GM21528 (cell line): ENCODE measurements around the gene NTNG1.

Experiments used
- ATAC-seq: cut with Tn5 transposase; IDR thresholded peaks from one replicate; pipeline ENCODE4 v1.9.1; 2021; ENCODE audit warnings: mild to moderate bottlenecking, moderate library complexity; ENCODE audit not compliant: unreplicated experiment, low FRiP score

NTNG1 gene

DNA sequence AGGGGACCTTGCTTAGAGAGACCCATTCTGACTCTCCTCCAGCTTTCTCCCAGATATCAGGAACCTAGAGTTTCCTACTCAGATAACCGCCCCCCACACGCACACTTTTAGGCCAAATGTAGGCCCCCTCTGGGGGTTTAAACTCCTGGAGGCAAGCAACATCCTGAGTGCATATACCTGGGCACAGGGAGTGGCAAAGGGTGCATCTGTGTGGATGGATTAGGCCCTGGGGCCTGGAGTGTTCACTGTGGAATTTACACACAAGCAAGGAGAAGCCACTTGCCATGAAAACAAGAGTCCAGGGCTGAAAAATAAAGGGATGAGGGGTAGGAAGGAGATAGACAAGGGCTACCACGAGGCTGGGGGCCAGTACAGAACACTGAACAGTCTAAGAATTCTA is 343.1 kb downstream of the NTNG1 start:
- ATAC-seq, result no peak

DNA sequence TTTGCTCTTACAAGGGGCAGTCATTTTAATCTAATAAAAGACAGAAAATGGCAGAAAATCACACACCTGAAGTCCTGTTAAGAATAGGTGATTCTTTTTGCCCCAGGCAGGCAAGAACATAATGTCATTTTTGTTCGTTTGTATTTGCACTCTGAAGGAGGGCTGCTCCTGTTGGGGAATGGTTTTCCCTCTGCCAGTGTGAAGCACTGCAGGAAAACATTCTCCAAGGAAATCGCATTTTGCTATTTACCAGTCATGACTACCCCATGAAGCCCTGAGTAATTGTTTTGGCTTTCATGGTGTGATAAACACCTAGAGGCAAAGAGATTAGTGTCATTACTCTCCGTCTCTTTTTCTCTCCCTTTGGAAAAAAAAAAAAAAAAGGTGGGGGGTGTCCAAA is 345.5 kb downstream of the NTNG1 start:
- no peak for ATAC-seq

DNA sequence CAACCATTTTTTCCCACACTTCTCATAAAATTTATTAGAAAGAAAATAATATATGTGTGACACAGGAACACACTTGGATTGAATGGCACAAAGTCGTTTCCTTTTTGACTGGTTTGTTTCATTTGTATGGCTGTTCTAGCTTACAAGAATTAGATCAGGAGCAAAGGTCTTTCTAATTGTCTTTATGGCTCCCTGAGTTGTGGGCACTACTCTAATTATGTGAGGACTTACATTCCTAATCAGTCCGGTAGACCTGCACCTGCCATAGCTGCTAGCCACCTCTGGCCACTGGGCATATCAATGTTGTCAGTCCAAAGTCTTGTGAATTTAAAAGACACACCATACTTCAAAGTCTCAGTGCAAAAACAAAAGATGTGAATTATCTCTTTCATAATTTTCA is 346.7 kb downstream of the NTNG1 start:
- no peak for ATAC-seq

DNA sequence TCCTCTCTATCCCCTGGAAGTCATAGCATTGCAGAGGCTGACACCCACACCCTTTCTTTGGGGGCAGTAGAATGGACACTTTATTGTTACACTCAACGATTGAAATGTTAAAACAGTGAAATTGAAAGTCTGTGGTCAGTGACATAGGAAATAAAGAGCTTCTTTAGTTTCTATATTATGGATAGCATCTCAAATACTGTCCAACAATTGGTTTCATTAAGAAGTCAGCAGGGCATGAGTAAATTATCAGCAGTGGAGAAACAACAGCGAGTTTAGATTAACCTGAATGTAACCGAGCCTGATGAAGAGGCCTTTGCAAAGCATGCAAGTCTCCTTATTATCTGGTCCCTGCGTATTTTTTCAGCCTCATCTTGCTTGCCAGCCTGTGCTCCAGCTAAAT is 350.7 kb downstream of the NTNG1 start:
- ATAC-seq, result no peak

DNA sequence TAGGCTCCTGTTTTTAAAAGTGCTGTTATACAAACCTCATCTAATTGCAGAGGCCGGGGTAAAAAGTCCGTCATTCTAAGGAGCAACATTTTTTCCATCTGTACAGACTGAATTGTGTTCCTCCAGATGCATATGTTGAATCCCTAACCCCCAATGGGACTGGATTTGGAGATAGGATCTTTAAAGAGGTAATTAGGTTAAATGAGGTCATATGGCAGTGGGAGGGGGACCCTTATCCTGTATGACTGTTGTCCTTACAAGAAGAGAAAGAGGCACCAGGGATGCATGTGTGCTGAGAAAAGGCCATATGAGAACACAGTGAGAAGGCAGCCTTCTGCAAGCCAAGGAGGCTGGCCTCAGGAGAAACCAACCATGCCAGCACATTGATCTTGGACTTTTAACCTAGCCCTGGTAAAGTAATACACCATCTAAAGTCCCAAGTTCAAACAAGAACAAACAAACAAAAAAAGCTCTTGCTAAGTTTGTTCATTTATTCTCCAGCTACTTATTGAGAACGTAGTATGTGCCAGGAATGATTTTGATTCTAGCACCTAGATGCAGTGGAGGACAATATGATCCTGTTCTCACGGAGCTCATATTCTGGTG is 352.4 kb downstream of the NTNG1 start:
- ATAC-seq, result no peak

DNA sequence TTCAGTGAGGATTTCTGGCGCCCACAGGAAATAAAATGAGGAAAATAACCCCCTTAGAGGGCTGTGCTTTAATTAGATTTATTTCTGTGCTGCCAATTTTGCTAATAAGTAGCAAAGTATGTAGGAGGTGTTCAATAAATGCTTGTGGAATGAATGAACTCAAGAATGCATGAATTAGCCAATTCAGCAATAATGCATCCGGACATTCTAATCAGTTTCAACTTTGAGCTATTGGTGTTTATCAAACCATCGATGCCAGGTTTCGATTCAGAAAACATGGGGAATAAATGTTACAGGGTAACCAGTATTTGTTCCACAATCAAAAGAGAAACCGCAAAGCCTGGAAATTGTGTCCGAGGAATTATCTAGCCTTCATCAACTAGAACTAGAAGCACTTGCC is 353.2 kb downstream of the NTNG1 start:
- no peak for ATAC-seq

DNA sequence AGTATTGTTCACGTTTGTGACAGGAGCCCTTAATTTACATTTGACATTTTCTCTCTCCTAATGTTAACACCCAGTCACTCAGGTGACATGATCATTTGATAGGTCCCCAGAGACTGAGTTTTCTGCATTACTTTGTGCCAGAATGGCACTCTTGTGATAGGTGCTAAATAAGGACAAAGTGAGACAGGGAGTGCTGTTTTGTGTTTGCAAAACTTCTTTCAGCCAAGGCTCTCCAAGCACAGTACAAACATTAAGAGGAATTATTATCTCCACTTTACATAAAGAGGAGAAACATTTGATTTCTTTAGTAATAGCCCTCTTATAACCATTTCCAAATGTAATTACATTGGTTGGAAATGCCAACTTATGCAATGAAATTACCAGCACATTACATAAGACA is 355.2 kb downstream of the NTNG1 start:
- no peak for ATAC-seq

DNA sequence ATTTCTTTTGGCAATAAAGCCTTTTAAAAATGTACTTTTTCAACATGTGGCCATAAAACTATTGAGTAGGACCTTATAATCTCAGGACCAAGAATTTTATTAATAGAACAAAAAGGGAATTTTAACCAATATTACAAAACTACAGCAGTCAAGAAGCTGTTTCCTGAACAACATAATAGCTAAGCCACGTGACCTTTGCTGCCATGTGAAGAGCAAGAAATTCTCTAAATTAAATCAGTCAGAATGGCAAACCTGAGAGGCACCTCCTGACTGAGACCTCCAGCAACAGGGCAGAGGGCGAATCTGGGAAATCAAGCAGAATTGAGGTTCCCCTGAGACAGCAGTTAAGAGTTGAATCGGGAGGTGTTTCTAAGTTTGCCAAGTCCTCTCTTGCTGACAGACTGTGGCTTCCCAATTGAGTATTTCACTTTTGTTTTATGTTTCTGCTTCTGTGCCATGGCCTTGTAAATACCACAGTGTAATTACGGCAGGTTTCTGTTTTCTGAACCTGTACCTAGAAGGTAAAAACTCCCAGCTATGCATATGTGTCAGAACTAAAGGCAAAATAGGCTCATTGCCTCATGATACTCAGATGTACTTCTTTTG is 358.4 kb downstream of the NTNG1 start:
- ATAC-seq, result peak; percentile 99

DNA sequence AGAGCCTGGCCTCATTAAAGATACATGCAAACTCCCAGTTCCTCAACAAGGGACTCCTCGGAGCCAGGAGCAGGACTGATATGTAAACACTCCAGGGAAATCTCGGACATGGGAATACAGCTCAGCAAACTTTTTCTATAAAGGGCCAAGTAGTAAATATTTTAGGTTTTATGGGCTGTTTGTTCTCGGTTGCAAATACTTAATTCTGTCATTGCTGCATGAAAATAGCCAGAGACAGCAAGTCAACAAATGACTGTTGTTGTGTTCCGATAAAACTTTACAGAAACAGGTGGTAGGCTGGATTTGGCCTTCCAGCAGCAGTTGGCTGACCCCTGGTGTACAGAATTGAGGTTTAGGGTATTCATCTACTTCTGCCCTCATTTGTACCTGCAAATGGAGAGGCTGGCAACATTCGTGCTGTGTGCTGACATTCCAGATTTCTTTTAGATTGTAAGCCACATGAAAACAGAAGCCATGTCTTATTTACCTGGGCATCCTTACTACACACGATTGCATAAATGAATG is 360.3 kb downstream of the NTNG1 start:
- ATAC-seq, result no peak

DNA sequence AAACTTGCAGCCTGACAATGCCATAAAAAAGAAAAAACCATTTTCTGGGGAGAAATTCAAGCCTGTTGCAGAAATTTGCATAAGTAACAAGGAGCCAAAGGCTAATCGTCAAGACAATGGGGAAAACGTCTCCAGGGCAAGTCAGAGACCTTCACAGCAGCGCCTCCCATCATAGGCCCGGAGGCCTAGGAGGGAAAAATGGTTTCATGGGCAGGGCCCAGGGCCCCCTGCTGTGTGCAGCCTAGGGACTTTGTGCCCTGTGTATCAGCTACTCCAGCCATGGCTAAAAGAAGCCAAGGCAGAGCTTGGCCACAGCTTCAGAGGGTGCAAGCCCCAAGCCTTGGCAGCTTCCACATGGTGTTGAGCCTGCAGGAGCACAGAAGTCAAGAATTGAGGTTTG is 369.5 kb downstream of the NTNG1 start:
- no peak for ATAC-seq

DNA sequence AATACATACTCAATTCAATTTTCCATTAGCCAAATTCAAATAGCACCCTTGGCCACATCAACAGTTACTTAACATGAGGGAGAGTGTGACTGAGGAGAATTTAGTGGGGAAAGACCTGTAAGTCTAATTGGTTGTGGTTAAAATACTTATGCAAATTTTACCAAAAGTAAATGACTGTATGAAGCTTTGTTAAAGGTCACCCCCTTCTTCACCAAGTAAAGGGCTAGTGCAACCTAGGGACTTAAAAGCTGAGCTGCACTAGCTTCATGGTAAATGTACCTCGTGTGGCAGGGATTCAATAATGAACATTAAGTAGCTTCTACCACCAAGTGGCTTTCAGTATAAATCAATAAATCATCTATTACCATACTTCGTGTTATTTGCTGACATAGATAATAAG is 372.0 kb downstream of the NTNG1 start:
- ATAC-seq, result no peak

DNA sequence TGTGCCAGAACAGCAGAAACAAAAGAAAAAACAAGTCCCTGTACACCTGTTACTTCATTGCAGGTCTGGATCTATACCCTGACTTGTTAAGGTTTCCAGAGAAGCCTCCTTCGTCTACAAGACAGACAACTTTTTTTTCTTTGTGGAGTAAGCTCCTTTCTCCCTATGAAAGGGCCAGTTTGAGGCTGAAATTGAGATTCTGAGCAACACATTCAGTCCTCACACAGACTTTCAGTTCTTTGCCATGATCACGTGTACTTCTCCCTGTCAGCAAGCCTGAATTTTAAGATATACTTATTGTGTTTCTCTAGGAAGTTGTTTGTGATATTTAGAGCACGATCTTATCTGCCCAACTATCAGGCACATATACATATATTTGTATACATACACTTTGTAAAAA is 374.0 kb downstream of the NTNG1 start:
- ATAC-seq, result no peak

DNA sequence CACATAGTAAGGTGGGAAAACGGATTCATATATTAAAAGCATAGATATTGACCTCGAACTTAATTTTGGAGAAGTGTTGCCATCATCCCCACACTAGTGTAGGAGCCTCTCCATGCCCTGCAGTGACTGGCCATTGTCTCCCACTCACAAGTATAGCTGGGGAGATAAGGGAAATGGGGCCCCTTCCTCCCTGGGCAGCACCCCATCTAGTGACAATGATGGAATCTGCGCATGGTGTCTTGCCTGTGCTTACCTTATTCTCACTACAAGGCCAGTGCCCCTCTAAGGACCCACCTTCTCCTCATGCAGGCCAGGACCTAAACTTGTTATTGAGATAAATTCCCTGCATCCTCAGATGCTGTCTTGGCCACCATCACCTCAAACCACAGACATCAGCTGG is 374.9 kb downstream of the NTNG1 start:
- ATAC-seq, result no peak

DNA sequence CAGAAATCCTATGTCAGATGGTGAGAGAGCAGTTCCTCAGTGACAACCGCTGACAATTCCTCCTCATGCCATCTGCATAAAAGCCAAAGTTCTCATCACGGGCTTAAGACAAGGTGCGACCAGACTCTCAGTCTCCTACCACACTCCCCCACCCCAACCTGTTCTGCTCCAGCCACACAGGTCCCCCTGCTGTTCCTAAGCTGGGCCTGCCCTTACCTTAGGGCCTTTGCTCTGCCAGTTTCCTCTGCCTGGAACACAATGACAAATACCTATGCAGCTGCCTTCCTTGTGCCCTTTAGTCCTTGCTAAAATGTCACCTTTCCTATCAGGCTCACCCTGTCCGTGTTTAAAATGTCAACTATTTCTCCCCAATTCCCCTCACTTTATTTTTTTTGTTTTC is 382.2 kb downstream of the NTNG1 start:
- no peak for ATAC-seq

DNA sequence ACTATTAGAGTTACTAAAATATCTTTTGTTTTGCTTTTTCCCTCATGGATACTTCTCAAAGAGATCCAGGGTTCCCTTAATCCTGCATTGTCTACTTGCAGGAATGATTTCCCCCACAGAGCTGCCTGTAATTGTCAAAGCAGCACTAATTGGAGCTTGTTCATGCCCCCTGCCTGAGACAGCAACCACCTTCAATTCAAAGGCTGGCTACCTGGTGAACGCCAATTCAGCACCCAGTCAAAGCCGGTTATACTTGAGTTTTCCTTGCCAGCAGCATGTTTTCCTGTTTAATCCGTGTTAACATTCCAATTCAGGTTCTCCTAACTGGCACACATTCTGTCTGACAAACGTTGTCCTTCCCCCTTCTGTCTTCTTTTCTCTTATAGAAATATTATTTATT is 382.9 kb downstream of the NTNG1 start:
- ATAC-seq, result no peak

DNA sequence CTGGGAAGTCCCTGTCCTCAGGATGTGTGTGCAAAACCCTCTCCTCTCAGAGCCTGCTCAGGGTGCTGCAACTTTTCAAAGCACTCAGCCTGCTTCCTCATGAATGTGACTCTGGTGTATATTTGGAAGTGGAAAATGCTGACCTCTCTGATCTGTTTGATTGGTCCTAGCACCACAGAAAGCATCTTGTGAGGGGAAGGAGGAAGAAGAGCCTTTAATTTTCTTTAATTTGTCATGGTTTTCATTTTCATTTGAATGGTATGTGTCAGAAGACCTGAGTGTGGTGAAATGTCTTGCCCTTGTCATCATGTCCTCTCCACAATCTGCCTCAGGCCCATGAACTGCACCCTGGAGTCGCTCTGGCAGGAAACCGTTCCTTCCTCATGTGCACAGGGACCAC is 383.5 kb downstream of the NTNG1 start:
- no peak for ATAC-seq

DNA sequence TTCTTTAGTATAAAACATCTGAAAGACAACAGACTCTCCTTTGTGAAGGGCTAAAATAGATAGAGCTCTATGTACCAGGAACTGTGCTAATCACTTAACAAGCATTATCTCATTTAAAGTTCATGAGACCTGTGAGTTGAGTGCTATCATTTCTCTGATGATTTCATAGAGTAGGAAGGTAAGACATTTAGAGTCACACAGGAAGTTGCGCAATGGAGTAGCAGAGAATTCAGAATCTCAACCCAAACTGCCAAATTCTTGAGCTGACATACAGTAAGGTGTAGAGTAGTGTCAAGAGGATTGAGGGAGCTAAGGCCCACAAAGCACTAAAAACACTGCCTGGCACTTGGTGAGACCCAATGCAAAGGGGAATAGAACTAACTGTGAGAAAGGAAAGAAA is 384.3 kb downstream of the NTNG1 start:
- no peak for ATAC-seq

DNA sequence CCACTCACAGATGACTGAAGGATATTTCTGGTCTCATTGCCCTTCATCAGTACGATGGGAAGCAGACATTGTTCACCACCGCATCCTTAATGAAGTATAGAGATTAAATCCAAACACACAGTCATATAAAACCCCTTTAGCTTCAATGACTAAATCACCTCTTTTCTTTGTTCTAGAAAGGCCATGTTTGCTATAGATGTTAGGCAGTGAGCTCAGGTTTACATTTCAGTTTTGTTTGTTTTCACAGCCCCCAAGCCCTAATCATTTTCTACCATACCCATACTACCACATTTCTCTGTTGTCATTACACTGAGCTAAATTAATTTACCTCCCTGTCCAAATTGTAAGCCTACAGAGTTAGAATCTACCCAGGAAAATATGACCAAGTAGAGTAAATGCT is 385.1 kb downstream of the NTNG1 start:
- no peak for ATAC-seq

DNA sequence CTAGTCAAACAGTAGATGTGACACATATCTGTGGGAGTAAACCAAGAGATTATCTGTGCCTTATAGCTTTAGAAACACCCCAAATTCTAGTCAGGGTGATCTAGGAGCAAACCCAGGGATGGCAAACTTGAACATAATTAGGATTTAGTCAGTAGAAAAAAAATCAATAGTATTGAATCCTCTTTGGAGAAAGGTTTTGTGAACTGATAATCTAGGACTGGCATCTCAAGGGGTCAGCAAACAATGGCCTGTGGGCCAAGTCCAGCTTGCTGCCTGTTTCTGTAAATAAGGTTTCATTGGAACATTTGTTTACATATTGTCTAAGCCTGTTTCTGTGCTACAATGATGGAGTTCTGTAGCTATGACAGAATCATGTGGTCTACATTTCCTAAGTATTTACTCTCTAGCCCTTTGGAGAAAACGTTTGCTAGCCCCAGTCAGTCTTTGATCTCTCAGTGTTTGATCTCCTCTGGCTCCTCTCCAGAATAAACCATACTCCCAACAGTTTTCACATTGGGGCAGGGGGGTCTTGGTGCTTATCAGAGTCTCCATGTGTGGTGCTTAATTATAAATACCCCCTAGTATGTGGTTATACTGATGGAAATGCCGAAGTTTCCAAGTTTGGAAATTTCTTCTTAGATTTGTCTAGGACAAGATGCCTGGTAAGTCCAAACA is 385.8 kb downstream of the NTNG1 start:
- no peak for ATAC-seq

DNA sequence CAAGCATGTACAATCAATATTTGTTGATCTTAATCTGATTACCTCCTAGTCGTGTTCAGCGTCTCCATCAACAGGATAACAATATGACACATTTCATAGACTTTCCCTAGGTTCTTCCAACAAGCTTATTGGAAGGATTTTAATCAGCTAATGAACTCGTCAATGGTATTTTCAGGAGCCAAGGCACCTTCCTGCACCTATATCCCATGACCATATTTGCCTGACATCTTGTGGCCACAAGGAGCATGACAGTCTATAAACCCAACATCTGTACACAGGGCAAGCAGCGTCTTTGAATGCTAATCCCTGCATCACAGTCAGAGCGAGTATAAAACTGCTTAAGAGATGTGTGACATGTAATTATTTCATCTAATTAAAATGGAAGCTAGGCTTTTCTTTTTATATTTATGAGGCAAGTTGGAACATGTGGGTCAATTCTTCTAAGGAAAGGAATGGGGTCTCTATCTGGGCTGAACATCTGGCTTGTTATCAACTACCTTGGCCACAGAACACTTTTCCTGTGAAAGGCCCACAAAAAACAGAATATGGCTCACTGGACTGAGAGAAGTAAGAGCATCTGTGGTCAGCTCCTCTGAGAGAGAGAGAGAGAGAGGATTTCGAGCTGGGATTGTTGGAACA is 388.8 kb downstream of the NTNG1 start:
- peak; percentile 96 for ATAC-seq

DNA sequence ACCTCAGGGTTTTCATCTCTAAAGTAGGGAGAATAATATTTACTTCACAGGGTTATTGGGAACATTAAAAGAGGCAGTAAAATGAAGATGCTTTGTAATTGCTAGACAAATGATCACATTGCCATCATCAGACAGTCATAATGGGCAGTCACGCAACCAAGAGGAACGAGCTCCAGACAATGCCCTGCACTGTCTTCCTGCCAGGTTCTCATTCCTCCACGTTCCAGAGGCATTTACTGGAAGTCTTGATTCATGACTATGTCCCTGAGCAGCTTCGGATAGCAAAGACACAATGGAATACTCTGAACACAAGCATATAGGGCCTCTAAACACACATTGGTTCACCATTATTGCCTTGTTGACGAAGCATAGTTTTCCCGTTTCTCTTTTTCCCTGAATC is 389.7 kb downstream of the NTNG1 start:
- no peak for ATAC-seq
